Measurements from ENCODE around the gene TFCP2L1.

DNA sequence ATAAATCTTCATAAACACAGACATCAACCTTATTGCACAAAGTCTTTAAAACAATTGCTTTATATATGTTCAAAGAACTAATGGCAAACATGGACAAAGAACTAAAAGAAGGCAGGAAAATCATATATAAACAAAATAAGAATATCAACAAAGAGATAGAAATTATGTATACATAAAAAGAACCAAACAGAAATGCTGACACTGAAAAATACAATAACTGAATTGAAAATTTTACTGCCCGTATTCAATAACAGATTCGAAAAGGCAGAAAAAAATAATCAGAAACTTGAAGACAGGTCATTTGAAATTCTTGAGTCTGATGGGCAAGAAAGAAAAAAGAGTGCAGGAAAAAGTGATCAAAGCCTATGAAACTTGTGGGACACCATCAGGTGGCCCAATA lies 22.0 kb upstream of the TFCP2L1 start:
- TF ChIP-seq CTCF (IDR thresholded peaks at IDR 0.05), result no peak
- no peak for TF ChIP-seq POLR2A (IDR thresholded peaks at IDR 0.05)
